Activated CD8-positive, alpha-beta memory T cell treated with anti-CD3 and anti-CD28 coated beads, Interleukin-2, amount 50 U/mL, for 1 hour (primary cell): ENCODE results near the gene TMEM255B.

Source experiments
- DNase-seq: peaks from one replicate; pipeline ENCODE4 v3.0.0-alpha.2; 2020; ENCODE audit errors: extremely low read depth

TMEM255B gene

GRCh38 chr13:113766035-113766800 lies 7.2 kb downstream of the TMEM255B start:
- DNase-seq, result no peak

- DNase-seq, result no peak
Measured at GRCh38 chr13:113767366-113767765, 8.3 kb downstream of the TMEM255B start.

- no peak for DNase-seq
Measured at GRCh38 chr13:113768018-113768905, 9.2 kb downstream of the TMEM255B start.

GRCh38 chr13:113769106-113769505 lies 10.1 kb downstream of the TMEM255B start:
- no peak for DNase-seq

GRCh38 chr13:113769881-113770280 lies 10.9 kb downstream of the TMEM255B start:
- DNase-seq, result no peak

- DNase-seq, result no peak
Measured at GRCh38 chr13:113770441-113770840, 11.4 kb downstream of the TMEM255B start.

GRCh38 chr13:113770937-113771336 lies 11.9 kb downstream of the TMEM255B start:
- DNase-seq, result no peak

GRCh38 chr13:113771709-113772331 lies 12.8 kb downstream of the TMEM255B start:
- no peak for DNase-seq

GRCh38 chr13:113774177-113775107 lies 15.4 kb downstream of the TMEM255B start:
- DNase-seq, result no peak

- DNase-seq, result no peak
Measured at GRCh38 chr13:113775451-113776145, 16.6 kb downstream of the TMEM255B start.

- no peak for DNase-seq
Measured at GRCh38 chr13:113776231-113777125, 17.5 kb downstream of the TMEM255B start.

GRCh38 chr13:113777311-113778260 lies 18.6 kb downstream of the TMEM255B start:
- DNase-seq, result no peak

GRCh38 chr13:113781571-113781970 lies 22.5 kb downstream of the TMEM255B start:
- DNase-seq, result no peak

- DNase-seq, result no peak
Measured at GRCh38 chr13:113782472-113782871, 23.4 kb downstream of the TMEM255B start.

GRCh38 chr13:113783200-113783881 lies 24.3 kb downstream of the TMEM255B start:
- no peak for DNase-seq

- no peak for DNase-seq
Measured at GRCh38 chr13:113783966-113784644, 25.1 kb downstream of the TMEM255B start.

- no peak for DNase-seq
Measured at GRCh38 chr13:113784645-113785024, 25.6 kb downstream of the TMEM255B start.
